ENCODE data around the gene RPLP1.

The RPLP1 gene

DNA sequence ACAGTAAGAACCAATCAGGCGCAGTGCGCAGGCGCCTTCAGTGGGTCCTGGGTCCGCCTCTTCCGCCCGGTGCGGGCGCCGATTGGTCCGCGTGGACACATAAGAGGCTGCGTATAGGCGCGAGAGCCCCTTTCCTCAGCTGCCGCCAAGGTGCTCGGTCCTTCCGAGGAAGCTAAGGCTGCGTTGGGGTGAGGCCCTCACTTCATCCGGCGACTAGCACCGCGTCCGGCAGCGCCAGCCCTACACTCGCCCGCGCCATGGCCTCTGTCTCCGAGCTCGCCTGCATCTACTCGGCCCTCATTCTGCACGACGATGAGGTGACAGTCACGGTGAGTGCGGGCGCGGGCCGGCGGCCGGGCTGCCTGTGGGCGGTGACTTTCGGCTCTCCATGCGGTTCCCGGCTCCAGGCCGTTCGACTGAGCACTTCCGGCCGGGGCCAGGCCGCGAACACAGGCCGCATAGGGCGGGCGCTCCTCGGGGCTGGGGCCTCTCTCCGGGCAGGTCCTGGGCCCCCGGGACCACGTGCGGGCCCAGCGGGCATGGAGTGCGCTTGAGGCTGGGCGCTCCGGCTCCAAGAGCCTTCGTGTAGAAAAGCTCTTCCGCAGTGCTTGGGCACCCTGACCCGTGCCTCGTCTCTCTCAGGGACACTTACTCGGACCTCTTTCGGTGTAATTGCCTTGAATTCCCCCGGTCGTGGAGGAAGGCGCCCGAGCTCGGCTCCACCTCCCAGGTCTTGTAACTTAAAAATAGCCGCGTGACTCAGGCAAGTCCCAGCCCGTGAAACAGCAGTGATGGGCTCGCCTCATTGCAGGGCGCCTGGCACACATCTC, at the start of gene RPLP1:
Gene RPLP1, plus strand, starts transcription at position 127 of the 830 bp plus-strand sequence. Its CDS starts 131 bp downstream, at position 258.
- DNase-seq = peak; percentile 88

- DNase-seq = peak; percentile 32
These were observed 49.0 kb upstream of the RPLP1 start for GRCh38 chr15:69403594-69403993.

GRCh38 chr15:69405110-69405509, 47.5 kb upstream of the RPLP1 start:
- no peak for DNase-seq

DNA sequence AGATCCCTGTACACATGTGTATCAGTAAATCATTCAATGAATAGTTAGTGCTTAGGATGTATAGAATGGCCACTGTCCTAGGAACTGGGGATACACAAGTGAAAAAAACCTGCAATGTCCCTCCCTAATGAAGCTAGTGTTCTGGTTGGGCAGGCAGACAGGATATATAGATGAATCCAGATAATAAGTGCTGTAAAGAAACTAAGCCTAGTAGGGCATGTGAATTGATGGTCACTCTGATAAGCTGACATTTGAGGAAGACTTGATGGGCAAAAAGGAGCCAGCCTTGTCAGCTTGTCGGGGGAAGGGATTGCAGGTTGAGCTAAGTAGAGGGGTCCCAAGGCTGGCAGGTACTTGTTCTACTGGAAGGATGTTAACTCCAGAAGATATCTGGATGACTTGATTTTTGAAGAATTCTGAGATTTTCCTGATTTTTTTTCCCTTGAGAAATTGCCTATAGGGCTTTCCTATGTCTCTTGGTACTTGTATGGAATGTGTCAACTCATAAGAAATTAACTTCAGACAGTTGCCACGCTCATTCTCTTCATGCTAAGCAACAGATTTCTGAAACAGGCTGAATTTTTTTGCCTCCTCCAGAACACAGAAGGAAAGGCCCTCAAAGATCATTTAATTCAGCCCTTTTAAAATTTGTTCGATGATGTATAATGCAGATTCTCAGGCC, 44.8 kb upstream of the RPLP1 start:
- no peak for DNase-seq

GRCh38 chr15:69408841-69409240, 43.8 kb upstream of the RPLP1 start:
- DNase-seq = no peak

DNA sequence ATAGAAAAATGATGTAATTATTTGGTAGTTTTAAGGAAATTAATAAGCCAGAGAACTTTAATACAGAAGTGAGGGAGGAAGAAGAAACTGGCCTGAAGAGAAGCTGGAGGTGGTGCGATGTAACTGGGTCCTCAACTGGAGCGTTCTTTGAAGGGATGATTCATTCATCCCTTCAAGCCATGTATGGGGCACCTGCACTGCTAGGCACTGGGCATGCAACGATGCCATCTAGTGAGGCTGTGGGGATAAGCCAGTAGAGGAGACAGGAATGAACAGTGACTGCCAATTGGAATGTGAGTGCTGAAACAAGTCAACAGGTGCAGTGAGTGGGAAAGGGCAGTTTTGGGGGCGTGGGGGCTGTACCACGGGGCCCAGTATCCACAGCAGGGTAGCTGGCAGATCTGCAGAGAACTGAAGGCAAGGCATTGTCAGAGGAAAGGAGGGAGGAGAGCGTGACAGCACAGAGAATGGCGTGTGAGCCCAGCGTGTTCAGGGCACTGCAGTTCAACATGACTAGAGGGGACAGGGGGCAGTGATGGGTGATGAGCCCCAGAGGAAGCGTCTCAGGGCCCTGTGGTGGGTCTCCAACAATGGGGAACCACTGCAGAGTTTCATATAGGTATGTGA, 42.3 kb upstream of the RPLP1 start:
- DNase-seq = no peak

- no peak for DNase-seq
These were observed 40.3 kb upstream of the RPLP1 start for GRCh38 chr15:69412274-69412673.

- DNase-seq = no peak
These were observed 39.9 kb upstream of the RPLP1 start for GRCh38 chr15:69412701-69413100.

DNA sequence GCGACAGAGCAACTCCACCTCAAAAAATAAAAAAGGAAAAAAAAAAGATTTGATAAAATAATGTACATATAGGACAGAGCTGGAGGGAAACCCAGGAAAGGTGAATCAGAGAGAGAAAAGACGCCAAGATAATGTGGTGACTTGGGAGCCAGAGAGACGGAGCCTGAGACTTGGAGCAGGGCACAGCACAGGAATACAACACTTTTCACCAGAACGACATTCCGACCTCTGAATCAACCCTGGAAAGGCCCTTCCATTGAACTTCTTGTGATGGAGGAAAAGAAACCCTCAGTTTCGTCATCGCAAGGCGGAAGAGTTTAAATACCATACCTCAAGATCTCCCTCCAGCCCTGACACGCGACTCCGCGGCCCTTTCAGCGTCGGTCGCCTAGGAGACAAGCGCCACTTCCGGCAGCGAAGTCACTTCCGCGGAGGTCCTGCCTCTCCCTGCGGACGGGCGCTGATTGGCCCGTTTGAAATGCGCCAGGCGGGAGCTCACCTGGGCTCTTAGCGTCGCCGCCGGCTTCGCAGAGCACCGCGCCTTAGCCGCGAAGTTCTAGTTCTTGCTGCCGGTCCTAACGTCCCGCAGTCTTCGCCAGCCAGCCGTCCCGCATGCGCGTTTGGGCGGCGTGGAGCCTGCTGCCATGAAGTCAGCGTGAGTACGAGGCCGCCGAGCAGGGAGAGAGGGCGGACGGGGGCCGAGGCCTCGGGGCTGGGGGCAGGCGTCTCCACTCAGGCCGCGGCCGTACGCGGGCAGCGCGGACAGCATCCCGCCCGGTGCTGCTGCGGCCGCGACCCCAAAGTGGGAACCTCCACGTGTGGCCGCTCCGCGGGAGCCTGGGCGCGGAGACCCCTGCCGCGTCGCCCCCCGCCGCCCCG, 38.6 kb upstream of the RPLP1 start, which contains the start of gene KIF23:
Gene KIF23, plus strand, starts transcription at position 528 of the 879 bp plus-strand sequence. Its CDS starts 117 bp downstream, at position 645.
- peak; percentile 87 for DNase-seq

GRCh38 chr15:69414701-69415167, 37.9 kb upstream of the RPLP1 start:
- peak; percentile 73 for DNase-seq

DNA sequence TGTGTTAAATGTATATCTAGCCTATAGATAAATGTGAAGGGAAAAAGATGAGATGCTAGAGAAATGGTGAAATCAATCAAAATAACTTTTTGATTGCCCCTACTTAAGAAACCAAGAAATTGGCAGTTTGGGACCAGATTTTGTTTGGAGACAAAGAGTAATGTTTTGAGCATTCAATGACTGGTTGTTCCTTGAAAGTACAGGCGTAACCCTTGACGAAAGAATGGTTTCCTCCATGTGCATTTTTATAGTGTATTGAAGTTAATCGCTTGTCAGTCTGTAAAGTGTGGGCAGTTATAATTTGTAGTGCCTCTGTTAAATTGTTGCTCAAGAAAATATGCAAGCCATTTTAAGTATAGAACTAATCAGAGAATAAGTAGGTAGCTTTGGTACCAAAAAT, 37.2 kb upstream of the RPLP1 start:
- DNase-seq = no peak

- DNase-seq = no peak
These were observed 35.0 kb upstream of the RPLP1 start for GRCh38 chr15:69417581-69417980.

DNA sequence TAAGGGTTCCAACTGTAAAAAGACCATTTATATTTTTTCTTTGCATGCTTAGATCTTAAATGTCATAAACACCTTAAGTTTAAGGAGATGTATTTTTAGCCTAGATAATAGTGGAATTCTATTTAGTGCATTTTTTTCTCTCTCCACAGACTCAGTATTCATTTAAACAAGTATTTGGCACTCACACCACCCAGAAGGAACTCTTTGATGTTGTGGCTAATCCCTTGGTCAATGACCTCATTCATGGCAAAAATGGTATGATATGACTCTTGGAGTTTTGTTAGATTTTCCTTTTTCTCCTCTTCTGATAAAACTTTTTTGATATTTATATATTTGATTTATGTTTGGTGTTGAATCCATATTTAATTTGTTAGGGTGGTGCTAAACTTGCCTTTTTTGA, 31.1 kb upstream of the RPLP1 start:
- DNase-seq = no peak

GRCh38 chr15:69422336-69422895, 30.2 kb upstream of the RPLP1 start:
- DNase-seq = no peak

- DNase-seq = no peak
These were observed 28.6 kb upstream of the RPLP1 start for GRCh38 chr15:69424001-69424400.

DNA sequence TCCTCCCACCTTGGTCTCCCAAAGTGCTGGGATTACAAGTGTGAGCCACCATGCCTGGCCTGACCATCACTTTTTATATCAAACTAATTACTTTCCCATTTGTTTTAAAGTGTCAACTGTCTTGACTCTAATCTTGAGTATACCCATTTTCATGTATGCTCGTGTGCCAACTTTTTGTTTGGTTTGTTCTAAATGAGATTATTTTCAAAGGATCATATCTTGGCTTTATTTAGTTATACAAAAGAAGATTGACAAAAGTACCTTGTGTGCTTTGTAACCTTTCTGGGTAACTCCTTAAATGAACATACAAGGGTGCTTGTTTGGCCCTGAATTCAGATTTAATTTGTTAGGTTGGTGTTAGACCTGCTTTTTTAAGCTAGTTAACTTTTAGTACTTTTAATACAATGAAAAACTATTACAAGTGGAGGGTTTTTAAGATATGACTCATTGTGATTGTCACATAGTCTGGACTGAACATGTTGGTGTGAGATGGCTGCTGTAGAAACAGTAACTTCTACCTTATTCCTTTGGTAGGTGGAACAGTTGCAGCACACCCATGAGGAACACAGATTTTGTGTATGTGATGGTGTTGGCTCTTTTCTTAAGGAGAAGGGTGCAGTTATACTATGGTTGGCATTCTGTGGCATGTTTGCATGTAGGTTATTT, 27.7 kb upstream of the RPLP1 start:
- no peak for DNase-seq

DNA sequence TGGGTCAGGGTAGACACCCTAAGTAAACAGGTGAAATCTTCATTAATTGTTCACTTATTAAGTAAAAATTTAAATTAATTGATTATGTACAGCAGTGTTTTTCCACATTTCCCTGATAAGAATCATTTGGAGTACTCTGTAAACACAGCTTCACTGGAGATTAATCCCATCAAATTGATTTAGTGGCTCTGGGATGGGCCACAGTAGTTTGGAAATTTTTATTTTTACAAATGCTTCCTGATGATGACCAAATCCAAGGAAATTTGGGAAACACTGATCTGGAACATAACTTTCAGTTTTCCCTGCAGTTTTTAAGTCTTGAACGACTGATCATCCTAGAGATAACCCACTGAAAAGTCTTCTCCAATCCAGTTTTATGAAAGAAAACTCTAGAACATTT, 18.8 kb upstream of the RPLP1 start:
- no peak for DNase-seq

DNA sequence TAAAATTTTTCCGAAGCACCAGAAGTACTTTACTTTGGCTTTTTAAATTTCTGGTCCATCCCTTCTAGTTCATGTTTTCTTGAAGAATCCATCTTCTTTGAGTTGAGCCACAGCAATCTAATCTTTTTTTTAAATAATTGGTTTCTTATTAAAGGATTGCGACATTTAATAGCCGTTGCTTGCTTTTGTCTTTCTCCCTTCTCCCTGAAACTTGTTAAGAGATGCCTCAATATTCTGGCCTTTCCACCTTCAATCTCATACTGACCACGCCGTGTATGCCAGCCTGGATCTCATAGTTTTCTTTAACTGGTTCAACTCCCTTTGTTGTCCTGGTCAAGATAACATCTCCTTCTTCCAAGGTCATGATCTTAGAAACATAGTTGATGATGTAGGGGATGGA, 18.4 kb upstream of the RPLP1 start:
- DNase-seq = no peak

DNA sequence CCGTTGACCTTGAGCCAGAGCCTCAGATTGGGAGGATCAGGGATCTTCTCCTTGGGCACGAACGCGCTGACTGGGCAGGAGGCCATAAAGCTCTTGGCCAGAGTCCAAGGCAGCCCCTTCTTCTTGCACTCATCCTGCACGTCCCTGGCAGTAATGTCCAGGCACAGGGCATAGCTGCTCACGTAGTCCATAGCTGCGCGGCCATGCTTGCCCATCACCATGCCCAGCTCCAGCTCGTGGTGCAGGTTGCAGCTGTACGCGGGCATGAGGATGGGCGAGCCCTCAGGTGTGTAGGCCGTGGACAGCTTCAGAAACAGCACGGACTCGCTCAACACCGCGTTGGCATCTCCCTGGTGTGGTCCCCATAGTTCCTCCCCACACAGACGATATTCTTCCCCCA, 17.9 kb upstream of the RPLP1 start:
- no peak for DNase-seq

- DNase-seq = no peak
These were observed 16.6 kb upstream of the RPLP1 start for GRCh38 chr15:69435985-69436384.

GRCh38 chr15:69436951-69437350, 15.7 kb upstream of the RPLP1 start:
- DNase-seq = no peak

- no peak for DNase-seq
These were observed 13.0 kb upstream of the RPLP1 start for GRCh38 chr15:69439623-69440022.

Data from amniotic stem cell (primary cell).